Stimulated activated naive CD8-positive, alpha-beta T cell treated with anti-CD3 and anti-CD28 coated beads, Interleukin-15, amount 100 ng/mL, for 72 hours (primary cell): ENCODE data around the gene TMEM273.

ENCODE experiments used
- ATAC-seq: fragments of 150-1000 bp; cut with Tn5 transposase; 2 replicates; pipeline ENCODE4 v1.10.0; 2021; ENCODE audit warnings: mild to moderate bottlenecking, moderate library complexity
- DNase-seq, 2 donors: peaks; one replicate each; pipeline ENCODE4 v3.0.0; 2021 to 2022
- H3K27ac Mint-ChIP-seq, 2 donors: one replicate each; pipeline ENCODE4 v1.8.0; 2022; ENCODE audit warnings: mild to moderate bottlenecking in 2 of 2, mixed read lengths in 2 of 2, moderate library complexity in 2 of 2
- H3K27me3 Mint-ChIP-seq: one replicate; pipeline ENCODE4 v1.8.0; 2022; ENCODE audit warnings: mixed read lengths
- H3K4me1 Mint-ChIP-seq: one replicate; pipeline ENCODE4 v1.8.0; 2022; ENCODE audit warnings: mild to moderate bottlenecking, mixed read lengths
- H3K4me3 Mint-ChIP-seq, 2 donors: one replicate each; pipeline ENCODE4 v1.8.0; 2022; ENCODE audit warnings: mild to moderate bottlenecking in 2 of 2, mixed read lengths in 2 of 2, moderate library complexity in 1 of 2
- H3K9me3 Mint-ChIP-seq, 2 donors: one replicate each; pipeline ENCODE4 v1.8.0; 2022; ENCODE audit warnings: mixed read lengths in 2 of 2

TMEM273 gene

DNA sequence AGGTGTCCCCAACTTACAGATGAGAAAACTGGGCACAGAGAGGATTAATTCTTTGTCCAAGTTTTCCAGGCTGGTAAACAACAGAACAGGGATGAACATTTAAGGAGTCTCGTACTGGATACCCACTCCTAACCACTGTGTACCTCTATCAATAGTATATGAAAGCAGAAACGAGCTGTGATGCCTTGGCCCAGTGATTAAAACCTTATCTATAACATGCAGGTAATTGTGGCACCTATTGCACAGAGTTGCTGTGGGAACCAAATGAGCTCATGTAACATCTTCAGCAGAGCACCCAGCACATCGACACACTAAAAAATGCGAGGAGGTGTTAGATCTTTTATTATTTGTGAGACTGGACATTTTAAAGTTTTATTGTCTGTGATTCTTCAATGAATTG lies 1.6 kb downstream of the TMEM273 start:
- Mint-ChIP-seq H3K4me3 (no peak overlapping the region), H3K9me3 (no peaks in the 10 kb centered on the region), H3K27me3 (peaks cover 63% of the 10 kb centered on the region), H3K4me1 (peaks cover 42% of the 10 kb centered on the region), H3K27ac (no peak overlapping the region)
- ATAC-seq: peak; percentile 14
- no peak for DNase-seq

DNA sequence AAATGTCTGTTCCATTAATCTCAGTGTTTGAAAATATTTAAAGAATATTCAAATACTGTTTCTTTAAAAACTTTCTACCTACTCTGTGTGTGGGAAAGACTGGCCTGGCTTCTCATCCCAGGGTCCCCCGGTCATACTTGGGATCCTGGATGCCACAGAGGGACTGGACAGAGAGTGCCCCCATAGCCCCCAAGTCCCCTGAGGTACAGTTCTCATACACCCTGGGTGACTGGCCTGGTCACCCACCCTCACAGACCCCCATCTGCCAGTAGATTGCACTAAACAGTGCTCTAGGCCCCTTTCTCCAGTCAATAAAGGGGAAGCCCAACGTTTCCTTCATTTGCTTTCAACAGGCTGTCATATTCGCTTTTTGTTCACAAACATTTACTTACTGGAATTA lies 3.0 kb downstream of the TMEM273 start:
- H3K27ac Mint-ChIP-seq: no peak overlapping the region
- H3K4me1 Mint-ChIP-seq: peaks cover 52% of the 10 kb centered on the region
- ATAC-seq: no peak
- peaks cover 64% of the 10 kb centered on the region for H3K27me3 Mint-ChIP-seq
- no peaks in the 10 kb centered on the region for H3K9me3 Mint-ChIP-seq
- peak overlapping the region in 1 of 2 donors; percentile 2 for H3K4me3 Mint-ChIP-seq
- no peak for DNase-seq

DNA sequence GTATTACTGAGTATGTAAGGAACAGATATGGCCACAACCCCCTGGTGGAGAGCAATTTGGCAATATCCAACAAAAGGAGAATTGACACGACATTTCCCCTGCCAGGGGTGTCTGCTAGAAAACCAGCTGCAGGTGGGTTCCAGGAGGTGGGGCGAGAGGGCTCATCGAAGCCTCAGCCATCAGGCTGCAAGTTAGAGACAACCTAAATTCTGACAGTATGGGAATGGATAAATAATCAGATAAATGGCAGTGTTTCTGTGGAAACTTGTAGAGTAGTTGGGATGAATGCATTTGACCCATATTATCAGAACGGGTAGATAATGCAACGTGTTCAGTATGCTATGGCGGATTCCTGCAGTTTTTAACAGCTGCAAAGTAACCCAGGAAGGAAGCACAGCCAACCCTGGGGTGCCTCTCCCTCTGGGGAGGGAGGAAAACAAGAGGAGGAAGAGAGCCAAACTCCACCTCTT lies 3.5 kb downstream of the TMEM273 start:
- DNase-seq (no peak), ATAC-seq (no peak)
- H3K4me3 Mint-ChIP-seq: peak overlapping the region in 1 of 2 donors; percentile 42
- peaks cover 54% of the 10 kb centered on the region for H3K4me1 Mint-ChIP-seq
- H3K27ac Mint-ChIP-seq: peak overlapping the region in 1 of 2 donors; percentile 43
- H3K9me3 Mint-ChIP-seq: no peaks in the 10 kb centered on the region
- H3K27me3 Mint-ChIP-seq: peaks cover 61% of the 10 kb centered on the region

DNA sequence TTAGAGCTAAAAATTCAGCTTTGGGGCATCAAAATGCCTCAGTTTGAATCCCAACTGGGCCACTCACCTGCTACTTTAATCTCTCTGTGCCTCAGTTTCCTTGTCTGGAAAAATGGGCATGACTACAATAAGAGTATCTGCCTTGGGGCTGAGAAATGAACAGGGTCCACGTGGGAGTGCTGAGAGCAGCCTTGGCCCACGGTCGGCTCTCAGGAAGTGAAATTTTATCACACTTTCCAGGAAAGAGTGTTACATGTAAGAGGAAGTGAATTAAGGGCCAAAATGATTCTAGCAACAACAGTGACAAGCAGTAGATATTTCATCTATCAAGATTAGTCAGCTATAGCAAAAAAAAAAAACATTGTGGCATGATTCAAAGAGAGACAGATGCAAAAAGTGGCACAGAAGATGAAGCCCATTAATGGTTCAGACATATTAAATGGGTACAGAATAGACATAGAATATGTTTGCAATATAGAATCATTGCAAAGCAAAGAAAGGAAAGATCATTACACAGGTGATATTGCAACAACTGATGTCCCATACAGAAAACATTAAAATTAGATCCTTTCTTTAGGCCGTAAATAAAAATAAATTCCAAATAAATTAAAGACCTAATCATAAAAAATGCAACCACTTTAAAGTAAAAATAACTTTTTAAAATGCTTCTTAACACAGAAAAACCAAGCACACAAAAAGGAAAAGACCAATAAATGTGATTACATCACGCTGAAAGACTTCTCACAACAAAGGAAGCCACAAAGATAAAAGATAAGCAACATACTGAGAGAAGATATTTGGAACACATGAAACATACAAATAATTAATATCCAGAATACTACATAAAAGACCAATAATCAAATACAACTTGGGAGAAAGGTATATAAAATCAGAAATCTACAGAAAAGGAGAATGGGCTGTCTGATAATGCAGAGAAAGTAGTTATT lies 4.3 kb downstream of the TMEM273 start:
- peak in 1 of 2 donors; percentile 41 for DNase-seq
- Mint-ChIP-seq H3K9me3 (no peaks in the 10 kb centered on the region), H3K4me3 (peak overlapping the region; percentile 28 to 72), H3K4me1 (peaks cover 54% of the 10 kb centered on the region), H3K27me3 (peaks cover 55% of the 10 kb centered on the region), H3K27ac (peak overlapping the region; percentile 43 to 95)
- peak; percentile 83 for ATAC-seq

DNA sequence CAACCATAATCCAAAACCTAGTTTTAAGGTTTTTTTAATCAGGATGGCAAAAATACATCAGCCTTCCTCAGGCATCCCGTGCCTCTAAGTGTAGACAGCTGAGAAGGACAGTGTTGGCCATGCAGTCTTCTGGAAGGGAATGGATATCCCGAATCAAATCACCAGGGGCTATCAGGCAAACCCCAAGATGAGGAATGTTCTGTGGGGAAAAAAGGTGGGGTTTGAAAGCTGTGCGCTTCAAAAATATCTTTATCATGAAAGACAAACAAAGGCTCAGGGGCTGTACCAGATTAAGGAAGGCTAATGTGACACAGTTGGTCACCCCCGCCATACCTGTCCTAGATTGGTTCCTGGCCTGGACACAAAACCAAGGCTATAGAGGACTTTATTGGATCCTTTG lies 5.4 kb downstream of the TMEM273 start:
- H3K4me1 Mint-ChIP-seq: peaks cover 53% of the 10 kb centered on the region
- no peaks in the 10 kb centered on the region for H3K9me3 Mint-ChIP-seq
- H3K4me3 Mint-ChIP-seq: no peak overlapping the region
- ATAC-seq (no peak), DNase-seq (no peak)
- peaks cover 53% of the 10 kb centered on the region for H3K27me3 Mint-ChIP-seq
- H3K27ac Mint-ChIP-seq: no peak overlapping the region

DNA sequence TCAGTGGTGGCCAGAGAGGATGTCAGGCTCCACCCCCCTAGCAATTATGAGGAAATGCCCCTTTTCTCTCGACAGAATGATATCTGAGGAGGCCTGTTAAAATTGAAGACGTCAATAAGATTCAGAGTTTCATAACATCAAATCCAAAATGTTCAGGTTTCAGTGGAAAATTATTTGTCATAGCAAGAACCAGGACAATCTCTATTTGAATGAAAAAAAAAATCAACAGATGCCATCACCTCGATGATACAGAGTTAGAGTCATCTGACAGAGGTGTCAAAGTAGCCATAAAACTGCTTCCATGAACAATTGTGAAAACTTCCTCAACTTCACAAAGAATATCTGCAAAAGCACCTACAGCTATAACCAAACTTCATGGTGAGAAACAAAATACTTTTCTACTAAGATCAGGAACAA lies 7.7 kb downstream of the TMEM273 start:
- H3K4me1 Mint-ChIP-seq: peaks cover 71% of the 10 kb centered on the region
- no peaks in the 10 kb centered on the region for H3K9me3 Mint-ChIP-seq
- no peak for DNase-seq
- peaks cover 44% of the 10 kb centered on the region for H3K27me3 Mint-ChIP-seq
- H3K27ac Mint-ChIP-seq: peak overlapping the region; percentile 57 to 95
- peak overlapping the region in 1 of 2 donors; percentile 55 for H3K4me3 Mint-ChIP-seq
- ATAC-seq: no peak

DNA sequence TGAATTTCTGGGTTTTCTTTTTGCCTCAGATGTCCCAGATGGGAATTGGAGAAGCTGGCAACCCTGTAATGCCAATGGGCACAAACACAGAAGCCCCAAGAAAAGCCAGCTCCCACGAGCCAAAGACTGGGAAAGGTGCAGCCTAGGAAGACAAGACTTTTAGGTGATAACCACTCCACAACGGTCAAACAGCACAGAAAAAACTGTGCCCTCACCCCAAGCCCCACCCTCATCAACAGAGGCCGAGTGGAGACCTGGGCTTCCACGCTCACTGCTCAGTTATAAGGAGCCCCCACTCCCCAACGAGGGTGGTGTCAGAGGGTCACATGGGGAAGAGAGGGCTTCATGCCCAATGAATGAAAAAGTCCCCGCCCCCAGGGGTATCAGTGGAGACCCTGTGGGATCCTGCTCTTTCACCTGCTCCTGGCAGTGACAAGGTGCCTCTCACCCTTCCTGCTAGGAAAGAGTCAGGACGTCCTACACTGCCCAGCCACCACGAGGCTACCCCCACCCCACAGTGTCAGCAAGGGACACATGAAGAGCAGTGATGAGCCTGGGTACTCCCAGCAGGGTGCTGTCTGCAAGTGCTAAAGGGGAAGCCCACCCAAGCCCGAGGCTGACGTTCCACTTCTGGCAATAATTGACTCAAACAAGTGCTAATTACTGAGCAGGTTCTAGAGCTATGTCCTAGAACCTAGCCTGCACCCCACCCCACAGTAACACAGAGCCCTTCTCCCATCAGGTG lies 8.3 kb downstream of the TMEM273 start:
- ATAC-seq (no peak), DNase-seq (no peak)
- Mint-ChIP-seq H3K4me1 (peaks cover 71% of the 10 kb centered on the region), H3K27ac (peak overlapping the region; percentile 57 to 95), H3K9me3 (no peaks in the 10 kb centered on the region), H3K4me3 (peak overlapping the region in 1 of 2 donors; percentile 55), H3K27me3 (peaks cover 48% of the 10 kb centered on the region)

DNA sequence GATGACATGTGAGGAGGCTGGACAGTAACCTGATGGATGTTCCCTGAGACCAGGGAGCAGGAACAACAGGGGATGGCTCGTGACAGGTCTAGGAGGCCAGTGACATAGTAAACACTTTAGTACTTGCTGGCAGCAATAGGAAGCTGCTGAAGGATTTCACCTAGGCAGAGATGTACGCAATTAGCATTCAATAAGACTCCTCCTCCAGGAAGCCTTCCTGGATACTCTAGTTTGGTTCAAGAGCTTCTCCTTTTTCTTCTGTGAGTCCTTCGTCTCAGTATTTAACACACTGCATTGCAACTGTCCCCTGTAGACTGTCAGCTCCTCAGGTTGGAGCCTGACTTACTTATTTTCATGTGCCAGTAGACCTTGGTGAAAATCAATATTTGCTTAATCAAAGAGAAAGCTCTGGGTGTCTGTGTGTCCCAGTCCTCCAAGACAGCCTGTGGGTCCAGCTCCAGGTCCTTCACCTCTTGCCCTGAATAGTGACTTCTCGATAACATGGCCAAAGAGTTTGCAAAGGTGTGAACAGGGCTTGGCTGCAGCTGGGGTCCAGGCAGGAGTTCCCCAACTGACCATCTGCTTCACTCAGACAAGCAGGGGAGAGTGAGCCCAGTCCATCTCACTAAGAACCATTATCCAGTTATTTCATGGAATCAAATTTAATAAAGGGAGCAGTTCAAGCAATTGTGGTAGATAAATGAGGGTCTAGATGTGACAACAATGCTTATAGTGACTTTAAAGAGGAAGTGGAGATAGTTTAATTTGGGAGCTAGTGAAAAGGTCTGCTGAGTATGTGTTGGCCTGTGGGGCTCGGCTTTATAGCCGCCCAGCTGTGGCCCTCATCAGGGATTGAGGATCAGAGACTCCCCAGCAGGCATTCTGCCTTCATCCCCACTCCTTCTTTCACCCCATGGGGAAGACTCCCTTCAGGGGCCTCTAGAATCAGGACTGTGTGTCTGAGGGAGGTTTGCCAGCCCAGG lies 9.4 kb downstream of the TMEM273 start:
- DNase-seq: no peak
- Mint-ChIP-seq H3K4me3 (no peak overlapping the region), H3K4me1 (peaks cover 60% of the 10 kb centered on the region), H3K9me3 (no peaks in the 10 kb centered on the region), H3K27ac (no peak overlapping the region), H3K27me3 (peaks cover 50% of the 10 kb centered on the region)
- ATAC-seq: no peak

DNA sequence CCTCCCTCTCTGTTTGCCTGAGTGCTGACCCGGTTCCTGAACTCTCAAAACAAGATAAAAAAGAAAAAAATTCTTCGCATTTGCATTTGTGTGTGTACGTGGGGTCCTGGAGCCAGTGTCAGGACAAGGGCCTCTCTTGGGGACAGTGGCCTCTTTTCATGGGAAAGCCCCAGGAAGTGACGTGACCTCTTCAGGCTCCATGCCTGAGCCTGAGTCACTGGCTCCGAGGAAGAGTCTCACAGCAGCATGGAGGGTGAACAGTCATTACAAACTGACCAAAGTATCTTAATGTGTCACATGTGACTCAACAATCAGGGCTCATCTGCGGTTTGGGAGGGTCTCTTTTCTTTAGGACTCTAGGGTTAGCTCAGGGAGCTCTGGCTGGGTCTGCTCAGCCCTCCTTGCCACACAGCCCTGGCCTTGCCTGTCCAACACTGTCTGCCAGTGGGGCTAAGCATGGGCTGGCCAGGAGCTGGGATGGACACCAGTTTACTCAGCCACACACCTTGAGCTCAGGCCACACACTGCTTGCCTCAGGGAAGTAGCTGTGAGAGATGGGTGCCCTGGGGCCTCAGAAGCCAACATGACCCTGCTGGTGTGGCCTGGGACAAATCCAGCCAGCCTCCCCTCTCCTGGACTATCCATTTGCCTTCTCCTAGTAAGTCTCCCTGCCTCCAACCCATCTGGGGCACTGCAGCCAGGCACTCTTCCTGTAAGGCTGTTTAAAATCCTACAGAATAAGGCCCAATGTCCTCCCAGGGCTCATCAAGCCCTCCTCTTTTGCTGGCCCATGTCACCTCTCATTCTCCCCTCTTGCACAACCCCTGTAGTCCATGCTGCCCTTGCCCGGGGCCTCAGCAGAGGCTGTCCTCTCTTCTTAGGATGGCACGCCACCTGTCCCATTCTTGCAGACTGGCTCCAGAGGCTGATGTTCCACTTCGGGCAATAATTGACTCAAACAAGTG lies 10.5 kb downstream of the TMEM273 start:
- ATAC-seq (peak; percentile 94), DNase-seq (peak; percentile 42 to 83)
- H3K4me3 Mint-ChIP-seq: peak overlapping the region; percentile 61 to 69
- H3K4me1 Mint-ChIP-seq: peaks cover 50% of the 10 kb centered on the region
- peaks cover 50% of the 10 kb centered on the region for H3K27me3 Mint-ChIP-seq
- H3K27ac Mint-ChIP-seq: peak overlapping the region; percentile 60 to 85
- no peaks in the 10 kb centered on the region for H3K9me3 Mint-ChIP-seq

DNA sequence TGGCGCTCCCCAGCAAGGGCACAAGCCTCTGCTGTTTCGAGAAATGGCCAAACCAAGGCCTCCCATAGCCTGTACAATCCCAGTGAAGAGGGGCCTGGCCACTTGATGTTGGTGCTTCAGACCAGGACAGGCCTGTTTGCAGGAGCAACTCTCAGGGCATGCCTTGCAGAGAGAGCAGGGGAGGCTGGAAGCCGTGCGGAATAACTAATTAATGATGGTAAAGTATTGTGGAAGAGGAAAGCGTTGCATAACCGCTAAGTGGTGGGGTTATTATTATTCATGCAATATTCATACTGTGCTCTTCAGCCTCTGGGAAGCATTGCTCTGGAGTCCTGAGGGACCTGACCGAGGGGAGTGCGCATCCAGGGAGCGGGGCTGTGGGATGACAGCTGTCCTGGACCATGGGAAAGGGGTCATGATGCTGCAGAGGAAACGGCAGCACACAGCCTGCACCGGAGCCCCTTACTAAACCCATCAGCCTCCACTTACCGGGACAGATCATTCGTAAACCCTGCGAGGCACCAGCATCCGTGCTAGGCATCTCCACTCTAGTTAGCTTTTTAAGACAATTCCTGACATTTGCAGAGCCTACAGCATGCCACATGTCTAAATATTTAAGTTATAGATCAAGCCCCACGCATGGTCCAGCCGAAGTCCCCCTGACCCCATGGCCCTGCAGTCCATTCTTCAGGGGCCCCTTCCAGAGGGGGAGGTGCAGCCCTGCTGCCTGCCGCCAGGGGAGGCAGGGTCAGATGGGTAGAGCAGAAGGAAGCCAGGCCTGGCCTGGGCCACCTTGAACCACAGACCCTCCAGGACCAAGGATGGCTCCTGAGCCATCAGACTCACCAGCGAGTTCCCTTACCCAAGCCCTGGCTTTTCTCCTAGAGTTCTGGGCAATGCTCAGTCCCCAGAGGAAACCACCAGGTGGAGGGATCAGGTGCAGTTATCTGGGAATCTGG lies 11.6 kb downstream of the TMEM273 start:
- ATAC-seq (peak; percentile 10), DNase-seq (no peak)
- Mint-ChIP-seq H3K9me3 (no peaks in the 10 kb centered on the region), H3K27ac (peak overlapping the region in 1 of 2 donors; percentile 60), H3K4me1 (peaks cover 41% of the 10 kb centered on the region), H3K27me3 (peaks cover 42% of the 10 kb centered on the region), H3K4me3 (peak overlapping the region; percentile 61 to 69)

DNA sequence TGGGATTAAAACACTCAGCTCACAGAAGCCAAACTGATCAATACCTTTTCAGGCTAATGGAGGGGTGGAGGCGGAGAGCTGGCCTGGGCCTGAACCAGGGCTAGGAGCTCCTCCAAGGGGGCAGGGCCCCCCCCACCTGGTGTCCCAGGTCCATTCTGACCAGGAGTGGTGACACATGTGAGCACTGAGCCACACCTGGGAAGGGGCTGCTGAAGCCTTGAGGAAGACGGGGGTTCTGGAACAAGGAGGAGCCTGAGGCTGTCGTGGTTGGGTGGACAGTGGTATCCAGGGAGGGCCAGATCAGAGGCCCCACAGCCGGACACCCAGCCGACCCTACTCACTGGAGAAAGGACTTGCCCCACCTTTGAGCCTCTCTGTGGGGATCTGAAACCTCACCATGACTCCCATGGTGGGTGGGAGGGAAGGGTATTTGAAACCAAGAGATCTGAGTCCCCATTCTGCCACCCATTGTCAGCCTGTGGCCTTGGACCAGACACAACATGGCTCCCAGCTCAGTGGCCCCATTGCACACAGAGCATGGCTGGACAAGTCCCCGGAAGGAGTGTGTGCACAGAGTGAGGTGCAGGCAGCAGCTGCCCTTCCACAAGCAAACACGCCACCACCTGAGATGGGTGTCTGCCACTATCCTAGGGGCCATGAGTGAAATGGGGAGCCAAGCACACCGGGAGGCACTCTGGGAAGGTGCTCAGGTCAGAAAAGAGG lies 12.4 kb downstream of the TMEM273 start:
- peaks cover 34% of the 10 kb centered on the region for H3K4me1 Mint-ChIP-seq
- no peak for DNase-seq
- no peak for ATAC-seq
- H3K27ac Mint-ChIP-seq: peak overlapping the region in 1 of 2 donors; percentile 59
- peaks cover 35% of the 10 kb centered on the region for H3K27me3 Mint-ChIP-seq
- no peaks in the 10 kb centered on the region for H3K9me3 Mint-ChIP-seq
- H3K4me3 Mint-ChIP-seq: no peak overlapping the region

DNA sequence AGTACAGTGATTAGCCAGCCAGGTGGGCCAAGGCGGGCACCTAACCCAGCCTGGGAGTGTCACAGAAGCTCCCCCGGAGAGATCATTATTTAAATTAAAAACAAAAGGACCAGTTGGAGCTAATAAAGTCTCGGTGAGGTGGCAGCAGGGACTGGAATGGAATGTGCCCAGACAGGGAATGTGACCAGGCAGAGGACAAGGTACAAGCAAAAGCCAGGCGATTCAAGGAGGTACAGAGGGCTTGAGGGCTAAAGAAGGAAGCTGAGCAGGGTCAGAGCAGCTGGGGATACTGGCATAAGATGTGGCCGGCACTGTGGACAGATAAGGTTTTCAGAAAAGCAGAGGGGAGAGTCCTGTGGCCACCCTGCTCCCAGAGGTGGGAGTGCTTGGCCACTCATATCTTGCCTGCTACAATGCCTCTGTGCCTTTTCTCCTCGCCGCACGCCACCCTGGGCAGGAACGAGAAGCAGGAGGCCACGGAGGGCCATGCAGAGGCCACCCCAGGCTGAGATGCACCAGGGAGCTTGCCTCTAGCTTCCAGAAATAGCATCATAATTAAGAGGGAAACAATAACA lies 13.2 kb downstream of the TMEM273 start:
- H3K9me3 Mint-ChIP-seq: no peaks in the 10 kb centered on the region
- no peak overlapping the region for H3K27ac Mint-ChIP-seq
- ATAC-seq: no peak
- peaks cover 28% of the 10 kb centered on the region for H3K27me3 Mint-ChIP-seq
- H3K4me3 Mint-ChIP-seq: no peak overlapping the region
- no peak for DNase-seq
- H3K4me1 Mint-ChIP-seq: peaks cover 26% of the 10 kb centered on the region
